ENCODE results near the gene ECHS1.

ECHS1 gene

DNA sequence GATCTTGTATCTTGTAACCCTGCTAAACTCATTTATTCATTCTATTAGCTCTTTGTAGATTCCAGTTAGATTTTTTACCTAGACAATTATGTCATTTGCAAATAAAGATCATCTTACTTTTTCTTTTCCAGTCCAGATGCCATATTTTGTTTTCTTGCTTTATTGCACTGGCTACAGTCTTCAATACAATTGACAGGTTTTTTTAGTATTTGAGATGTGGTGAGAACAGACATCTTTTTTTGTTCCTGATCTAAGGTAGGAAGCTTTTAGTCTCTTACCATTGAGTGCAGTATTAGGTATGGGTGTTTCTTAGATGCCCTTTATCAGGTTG, 39.2 kb upstream of the ECHS1 start:
- peaks cover 4 to 6% of the 10 kb centered on the region in 2 donors for H3K9me3 ChIP-seq (ENCODE audit: control insufficient read depth in 2 of 2, low read length in 2 of 2)
- peaks cover 13 to 16% of the 10 kb centered on the region in 2 donors for H3K36me3 ChIP-seq (ENCODE audit: control insufficient read depth in 2 of 2, insufficient read depth in 2 of 2, low read length in 2 of 2)
- H3K27ac ChIP-seq (ENCODE audit: low read length), result no peak overlapping the region
- no peak overlapping the region for H3K4me3 ChIP-seq (ENCODE audit: low read length in 2 of 2)
- no peak overlapping the region for H3K9ac ChIP-seq (ENCODE audit: low read length in 2 of 2)
- no peaks in the 10 kb centered on the region for H3K4me1 ChIP-seq (ENCODE audit: control insufficient read depth, insufficient read depth, low read length)
- H3K27me3 ChIP-seq (ENCODE audit: control insufficient read depth in 1 of 2, insufficient read depth in 2 of 2, low read length in 2 of 2), result no peaks in the 10 kb centered on the region

DNA sequence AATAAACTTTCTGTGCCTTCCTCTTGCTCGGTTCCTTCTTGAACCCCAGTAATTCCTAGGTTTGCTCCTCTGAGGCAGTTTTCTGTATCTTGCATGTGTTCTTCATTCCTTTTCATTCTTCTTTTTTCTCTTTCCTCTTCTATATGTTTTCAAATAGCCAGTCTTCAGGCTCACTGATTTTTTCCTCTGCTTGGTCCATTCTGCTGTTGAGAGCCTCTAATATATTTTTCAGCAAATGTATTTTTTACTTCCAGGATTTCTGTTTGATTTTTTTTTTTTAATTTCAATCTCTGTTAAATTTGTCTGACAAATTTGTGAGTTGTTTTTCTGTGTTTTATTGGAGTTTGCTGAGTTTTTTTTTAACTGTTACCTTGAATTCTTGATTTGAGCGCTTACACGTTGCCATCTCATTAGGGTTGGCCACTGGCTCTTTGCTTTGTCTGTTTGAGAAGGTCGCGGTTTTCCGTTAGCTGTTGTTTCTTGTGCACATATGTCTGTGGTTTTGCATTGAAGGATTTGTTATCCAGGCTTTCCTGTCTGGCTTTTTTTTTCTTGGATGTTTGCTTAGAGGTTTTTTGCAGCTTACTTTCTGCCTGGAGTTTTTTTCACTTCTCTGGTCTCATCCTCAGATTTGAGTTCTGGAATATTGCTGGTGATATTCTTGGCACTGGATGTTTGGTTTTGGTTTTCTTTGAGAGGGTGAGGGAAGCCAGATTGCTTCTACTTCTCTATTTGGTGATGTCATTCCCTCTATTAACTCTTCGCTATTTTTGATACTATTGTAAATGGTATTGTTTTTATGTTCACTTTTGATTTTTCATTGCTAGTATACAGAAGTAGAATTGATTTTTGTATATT, 38.6 kb upstream of the ECHS1 start:
- Histone ChIP-seq H3K36me3 (ENCODE audit: control insufficient read depth in 2 of 2, insufficient read depth in 2 of 2, low read length in 2 of 2) (peaks cover 13 to 16% of the 10 kb centered on the region in 2 donors), H3K27me3 (ENCODE audit: control insufficient read depth in 1 of 2, insufficient read depth in 2 of 2, low read length in 2 of 2) (no peaks in the 10 kb centered on the region), H3K9ac (ENCODE audit: low read length in 2 of 2) (no peak overlapping the region), H3K27ac (ENCODE audit: low read length) (no peak overlapping the region), H3K4me3 (ENCODE audit: low read length in 2 of 2) (no peak overlapping the region), H3K4me1 (ENCODE audit: control insufficient read depth, insufficient read depth, low read length) (no peaks in the 10 kb centered on the region), H3K9me3 (ENCODE audit: control insufficient read depth in 2 of 2, low read length in 2 of 2) (peaks cover 4 to 6% of the 10 kb centered on the region in 2 donors)

DNA sequence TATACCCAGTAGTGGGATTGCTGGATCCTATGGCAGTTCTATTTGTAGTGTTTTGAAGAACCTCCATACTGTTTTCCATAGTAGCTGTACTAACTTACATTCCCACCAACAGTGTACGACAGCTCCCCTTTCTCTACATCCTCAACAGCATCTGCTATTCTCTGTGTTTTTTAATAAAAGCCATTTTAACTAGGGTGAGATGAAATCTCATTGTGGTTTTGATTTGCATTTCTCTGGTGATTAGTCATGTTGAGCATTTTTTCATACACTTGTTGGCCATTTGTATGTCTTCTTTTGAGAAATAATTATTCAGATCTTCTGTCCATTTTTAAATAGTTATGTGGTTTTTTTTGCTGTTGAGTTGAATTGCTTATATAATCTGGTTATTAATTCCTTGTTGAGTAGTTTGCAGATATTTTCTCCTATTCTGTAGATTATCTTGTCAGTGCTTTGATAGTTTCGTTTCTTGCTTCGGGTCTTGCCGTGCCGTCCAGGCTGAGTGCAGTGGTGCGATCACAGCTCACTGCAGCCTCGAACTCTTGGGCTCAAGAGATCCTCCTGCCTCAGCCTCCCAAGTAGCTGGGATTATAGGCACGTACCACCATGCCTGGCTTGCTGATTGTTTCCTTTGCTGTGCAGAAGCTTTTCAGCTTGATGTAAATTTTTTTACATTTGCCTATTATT, 32.8 kb upstream of the ECHS1 start:
- no peak overlapping the region for H3K27ac ChIP-seq (ENCODE audit: low read length)
- no peaks in the 10 kb centered on the region for H3K4me1 ChIP-seq (ENCODE audit: control insufficient read depth, insufficient read depth, low read length)
- H3K9me3 ChIP-seq (ENCODE audit: control insufficient read depth in 2 of 2, low read length in 2 of 2), result no peaks in the 10 kb centered on the region
- peaks cover 29 to 35% of the 10 kb centered on the region in 2 donors for H3K36me3 ChIP-seq (ENCODE audit: control insufficient read depth in 2 of 2, insufficient read depth in 2 of 2, low read length in 2 of 2)
- H3K9ac ChIP-seq (ENCODE audit: low read length in 2 of 2), result no peak overlapping the region
- no peaks in the 10 kb centered on the region for H3K27me3 ChIP-seq (ENCODE audit: control insufficient read depth in 1 of 2, insufficient read depth in 2 of 2, low read length in 2 of 2)
- H3K4me3 ChIP-seq (ENCODE audit: low read length in 2 of 2), result no peak overlapping the region

DNA sequence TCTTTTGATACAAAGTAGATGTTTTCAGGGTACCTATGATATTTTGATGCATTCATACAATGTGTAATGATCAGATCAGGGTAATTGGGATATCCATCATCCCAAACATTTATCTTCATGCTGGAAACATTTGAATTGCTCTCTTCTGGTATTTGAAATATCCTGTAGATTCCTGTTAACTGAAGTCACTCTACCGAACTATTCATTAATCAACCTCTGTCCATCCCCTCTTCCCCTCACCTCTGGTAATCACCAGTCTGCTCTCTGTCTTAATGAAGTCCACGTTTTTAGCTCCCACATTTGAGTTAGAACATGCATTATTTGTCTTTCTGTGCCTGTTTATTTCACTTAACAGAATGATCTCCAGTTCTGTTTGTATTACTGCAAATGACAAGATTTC, 32.1 kb upstream of the ECHS1 start:
- H3K36me3 ChIP-seq (ENCODE audit: control insufficient read depth in 2 of 2, insufficient read depth in 2 of 2, low read length in 2 of 2), result peaks cover 28 to 35% of the 10 kb centered on the region in 2 donors
- no peak overlapping the region for H3K27ac ChIP-seq (ENCODE audit: low read length)
- no peaks in the 10 kb centered on the region for H3K9me3 ChIP-seq (ENCODE audit: control insufficient read depth in 2 of 2, low read length in 2 of 2)
- H3K9ac ChIP-seq (ENCODE audit: low read length in 2 of 2), result no peak overlapping the region
- H3K27me3 ChIP-seq (ENCODE audit: control insufficient read depth in 1 of 2, insufficient read depth in 2 of 2, low read length in 2 of 2), result no peaks in the 10 kb centered on the region
- H3K4me1 ChIP-seq (ENCODE audit: control insufficient read depth, insufficient read depth, low read length), result no peaks in the 10 kb centered on the region
- H3K4me3 ChIP-seq (ENCODE audit: low read length in 2 of 2), result no peak overlapping the region

DNA sequence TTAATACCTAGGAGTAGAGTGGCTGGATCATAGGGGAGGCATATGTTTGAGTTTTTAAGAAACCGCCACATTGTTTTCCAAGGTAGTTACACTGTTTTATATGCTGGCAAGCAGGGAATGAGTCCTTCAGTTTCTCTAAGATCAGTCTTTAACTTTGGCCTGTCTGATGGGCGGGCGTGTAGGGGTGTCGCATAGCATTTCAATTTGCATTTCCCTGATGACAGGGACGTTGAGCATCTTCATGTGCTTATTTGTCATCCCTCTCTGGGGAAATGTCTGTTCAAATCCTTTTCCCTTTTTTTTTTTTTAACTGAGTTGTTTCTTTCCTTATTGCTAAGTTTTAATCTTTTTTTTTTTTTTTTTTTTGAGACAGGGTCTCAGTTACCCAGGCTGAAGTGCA, 30.6 kb upstream of the ECHS1 start:
- no peaks in the 10 kb centered on the region for H3K27me3 ChIP-seq (ENCODE audit: control insufficient read depth in 1 of 2, insufficient read depth in 2 of 2, low read length in 2 of 2)
- H3K9me3 ChIP-seq (ENCODE audit: control insufficient read depth in 2 of 2, low read length in 2 of 2), result no peaks in the 10 kb centered on the region
- no peaks in the 10 kb centered on the region for H3K4me1 ChIP-seq (ENCODE audit: control insufficient read depth, insufficient read depth, low read length)
- H3K27ac ChIP-seq (ENCODE audit: low read length), result no peak overlapping the region
- peaks cover 33 to 38% of the 10 kb centered on the region in 2 donors for H3K36me3 ChIP-seq (ENCODE audit: control insufficient read depth in 2 of 2, insufficient read depth in 2 of 2, low read length in 2 of 2)
- no peak overlapping the region for H3K9ac ChIP-seq (ENCODE audit: low read length in 2 of 2)
- no peak overlapping the region for H3K4me3 ChIP-seq (ENCODE audit: low read length in 2 of 2)

DNA sequence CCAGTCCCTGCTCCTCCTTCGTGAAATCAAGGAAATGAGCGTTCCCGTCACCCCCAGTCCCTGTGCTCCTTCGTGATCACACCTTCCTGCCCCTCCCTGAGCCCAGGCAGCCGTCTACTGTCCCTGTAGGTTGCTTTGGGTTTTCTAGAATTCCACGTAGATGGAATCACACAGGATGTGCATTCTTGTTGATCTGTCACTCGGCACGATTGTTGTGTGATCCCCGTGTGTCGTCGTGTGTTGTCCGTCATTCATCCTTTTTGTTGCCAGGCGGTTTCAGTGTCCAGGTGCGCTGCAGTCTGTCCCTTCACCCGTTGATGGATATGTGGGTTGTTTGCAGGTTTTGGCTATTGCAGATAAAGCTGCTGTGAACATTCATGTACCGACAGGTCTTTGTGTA, 30.2 kb upstream of the ECHS1 start:
- Histone ChIP-seq H3K9ac (ENCODE audit: low read length in 2 of 2) (no peak overlapping the region), H3K27me3 (ENCODE audit: control insufficient read depth in 1 of 2, insufficient read depth in 2 of 2, low read length in 2 of 2) (no peaks in the 10 kb centered on the region), H3K36me3 (ENCODE audit: control insufficient read depth in 2 of 2, insufficient read depth in 2 of 2, low read length in 2 of 2) (peaks cover 35 to 42% of the 10 kb centered on the region in 2 donors), H3K9me3 (ENCODE audit: control insufficient read depth in 2 of 2, low read length in 2 of 2) (no peaks in the 10 kb centered on the region), H3K27ac (ENCODE audit: low read length) (no peak overlapping the region), H3K4me3 (ENCODE audit: low read length in 2 of 2) (no peak overlapping the region), H3K4me1 (ENCODE audit: control insufficient read depth, insufficient read depth, low read length) (no peaks in the 10 kb centered on the region)

DNA sequence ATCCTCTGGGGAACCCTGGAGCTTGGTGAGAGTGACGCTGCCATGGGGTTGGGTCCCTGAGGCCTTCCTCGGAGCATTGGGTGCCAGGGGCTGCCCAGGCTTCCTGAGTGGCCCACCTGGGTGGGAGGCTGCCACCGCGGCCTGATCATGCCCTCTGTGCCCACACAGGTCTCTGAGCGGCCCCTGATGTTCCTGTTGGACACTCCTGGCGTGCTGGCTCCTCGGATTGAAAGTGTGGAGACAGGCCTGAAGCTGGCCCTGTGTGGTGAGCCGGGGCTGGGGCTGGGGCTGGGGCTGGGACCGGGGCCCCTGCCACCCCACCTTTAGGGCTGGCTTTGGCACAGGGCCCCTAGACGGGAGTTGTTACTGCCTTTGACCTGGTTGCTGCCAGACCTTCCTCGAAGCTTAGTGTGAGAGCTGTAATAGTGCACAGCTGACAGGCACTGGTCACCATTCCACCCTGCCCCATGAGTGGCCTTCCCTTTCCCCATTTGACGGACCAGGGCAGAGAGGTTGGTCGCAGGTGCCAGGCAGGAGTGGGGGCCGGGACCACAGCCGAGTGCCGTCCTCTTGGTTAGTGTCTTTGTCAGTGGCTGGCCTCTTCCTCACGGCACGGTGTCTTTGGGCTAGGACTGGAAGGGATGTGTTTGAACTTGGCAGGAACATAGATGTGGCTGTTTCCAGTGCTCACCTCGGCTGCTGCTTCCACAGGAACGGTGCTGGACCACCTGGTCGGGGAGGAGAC, 29.0 kb upstream of the ECHS1 start:
- H3K36me3 ChIP-seq (ENCODE audit: control insufficient read depth in 2 of 2, insufficient read depth in 2 of 2, low read length in 2 of 2), result peaks cover 30 to 48% of the 10 kb centered on the region in 2 donors
- H3K4me1 ChIP-seq (ENCODE audit: control insufficient read depth, insufficient read depth, low read length), result no peaks in the 10 kb centered on the region
- no peaks in the 10 kb centered on the region for H3K27me3 ChIP-seq (ENCODE audit: control insufficient read depth in 1 of 2, insufficient read depth in 2 of 2, low read length in 2 of 2)
- H3K9ac ChIP-seq (ENCODE audit: low read length in 2 of 2), result no peak overlapping the region
- H3K9me3 ChIP-seq (ENCODE audit: control insufficient read depth in 2 of 2, low read length in 2 of 2), result no peaks in the 10 kb centered on the region
- H3K4me3 ChIP-seq (ENCODE audit: low read length in 2 of 2), result no peak overlapping the region
- H3K27ac ChIP-seq (ENCODE audit: low read length), result no peak overlapping the region

DNA sequence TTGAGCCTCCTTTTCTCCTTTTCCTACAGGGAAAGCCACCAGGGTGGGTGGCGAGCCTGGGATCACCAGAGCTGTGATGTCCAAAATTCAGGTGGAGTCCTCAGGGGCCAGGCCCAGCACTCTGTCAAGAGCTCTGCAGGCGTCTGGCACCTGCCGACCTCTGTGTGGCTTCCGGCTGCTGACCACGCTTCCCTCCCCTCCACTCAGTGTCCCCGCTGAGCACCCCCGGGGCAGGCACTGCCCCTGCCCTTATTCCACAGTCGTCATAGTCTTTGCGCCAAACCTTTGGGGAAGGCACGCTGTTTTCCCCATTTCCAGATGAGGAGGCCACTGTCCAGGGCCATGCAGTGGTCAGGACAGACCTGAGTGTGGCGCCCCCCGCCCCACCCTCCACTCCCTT, 28.3 kb upstream of the ECHS1 start:
- Histone ChIP-seq H3K4me1 (ENCODE audit: control insufficient read depth, insufficient read depth, low read length) (no peaks in the 10 kb centered on the region), H3K27ac (ENCODE audit: low read length) (no peak overlapping the region), H3K4me3 (ENCODE audit: low read length in 2 of 2) (no peak overlapping the region), H3K9ac (ENCODE audit: low read length in 2 of 2) (no peak overlapping the region), H3K9me3 (ENCODE audit: control insufficient read depth in 2 of 2, low read length in 2 of 2) (no peaks in the 10 kb centered on the region), H3K27me3 (ENCODE audit: control insufficient read depth in 1 of 2, insufficient read depth in 2 of 2, low read length in 2 of 2) (no peaks in the 10 kb centered on the region), H3K36me3 (ENCODE audit: control insufficient read depth in 2 of 2, insufficient read depth in 2 of 2, low read length in 2 of 2) (peaks cover 30 to 50% of the 10 kb centered on the region in 2 donors)

DNA sequence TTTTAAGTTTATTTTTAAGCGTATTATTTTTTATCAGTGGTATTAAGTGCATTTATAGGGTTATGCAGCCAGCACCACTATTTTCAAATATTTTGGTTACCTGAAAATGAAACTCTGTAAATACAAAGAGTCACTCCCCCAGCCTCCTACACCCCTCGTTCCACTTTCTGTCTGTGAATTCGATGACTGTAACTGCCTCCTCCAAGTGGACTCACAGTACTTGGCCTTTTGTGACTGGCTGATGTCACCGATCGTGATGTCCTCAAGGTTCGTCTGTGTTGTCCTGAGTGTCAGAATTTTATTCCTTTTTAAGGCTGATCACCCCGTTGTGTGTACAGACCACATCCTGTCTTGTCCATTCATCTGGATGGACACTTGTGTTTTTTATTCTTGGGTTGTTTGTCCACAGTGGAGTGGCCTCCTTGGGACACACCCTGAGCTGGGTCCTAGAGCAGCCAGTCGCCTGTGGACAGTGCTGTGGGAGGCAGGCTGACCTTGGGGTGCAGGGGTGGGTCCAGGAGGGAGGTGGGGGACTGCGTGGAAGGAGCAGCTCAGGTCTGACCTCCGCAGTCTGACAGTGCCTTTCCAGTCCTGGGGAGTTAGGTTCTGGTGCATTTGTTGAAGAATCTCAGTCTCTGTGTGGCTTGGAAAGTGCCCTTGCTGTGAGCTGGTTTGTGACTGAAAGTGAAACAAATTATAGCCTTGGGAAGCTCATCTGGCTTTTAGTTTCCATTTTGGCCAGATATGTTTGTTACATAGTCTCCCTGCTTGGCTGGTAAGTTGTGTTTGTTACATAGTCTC, 27.7 kb upstream of the ECHS1 start:
- peaks cover 29 to 55% of the 10 kb centered on the region in 2 donors for H3K36me3 ChIP-seq (ENCODE audit: control insufficient read depth in 2 of 2, insufficient read depth in 2 of 2, low read length in 2 of 2)
- no peak overlapping the region for H3K9ac ChIP-seq (ENCODE audit: low read length in 2 of 2)
- no peaks in the 10 kb centered on the region for H3K9me3 ChIP-seq (ENCODE audit: control insufficient read depth in 2 of 2, low read length in 2 of 2)
- no peaks in the 10 kb centered on the region for H3K4me1 ChIP-seq (ENCODE audit: control insufficient read depth, insufficient read depth, low read length)
- H3K27ac ChIP-seq (ENCODE audit: low read length), result no peak overlapping the region
- no peak overlapping the region for H3K4me3 ChIP-seq (ENCODE audit: low read length in 2 of 2)
- no peaks in the 10 kb centered on the region for H3K27me3 ChIP-seq (ENCODE audit: control insufficient read depth in 1 of 2, insufficient read depth in 2 of 2, low read length in 2 of 2)

DNA sequence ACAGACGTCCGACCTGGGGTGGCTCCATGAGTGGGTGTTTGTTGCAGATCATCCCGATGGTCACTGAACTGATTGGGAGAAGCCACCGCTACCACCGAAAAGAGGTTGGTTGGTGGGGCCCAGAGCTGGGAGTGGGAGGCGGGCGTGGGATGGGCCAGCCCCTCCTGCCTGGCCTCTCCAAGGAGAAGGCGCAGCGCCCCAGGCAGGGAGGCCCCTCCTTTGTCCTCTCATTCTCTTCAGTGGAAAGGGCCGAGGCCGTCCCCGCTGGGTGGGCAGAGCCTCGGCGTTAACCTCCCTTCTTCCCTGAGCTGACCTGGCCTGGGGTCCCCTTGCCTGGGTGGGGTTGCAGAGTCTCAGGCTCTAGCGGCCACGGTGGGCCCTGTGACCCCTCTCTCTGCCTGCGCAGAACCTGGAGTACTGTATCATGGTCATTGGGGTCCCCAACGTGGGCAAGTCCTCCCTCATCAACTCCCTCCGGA, 26.0 kb upstream of the ECHS1 start:
- H3K27me3 ChIP-seq (ENCODE audit: control insufficient read depth in 1 of 2, insufficient read depth in 2 of 2, low read length in 2 of 2), result no peaks in the 10 kb centered on the region
- H3K9ac ChIP-seq (ENCODE audit: low read length in 2 of 2), result no peak overlapping the region
- H3K27ac ChIP-seq (ENCODE audit: low read length), result no peak overlapping the region
- H3K9me3 ChIP-seq (ENCODE audit: control insufficient read depth in 2 of 2, low read length in 2 of 2), result no peaks in the 10 kb centered on the region
- peaks cover 11% of the 10 kb centered on the region for H3K4me1 ChIP-seq (ENCODE audit: control insufficient read depth, insufficient read depth, low read length)
- H3K36me3 ChIP-seq (ENCODE audit: control insufficient read depth in 2 of 2, insufficient read depth in 2 of 2, low read length in 2 of 2), result peaks cover 28 to 49% of the 10 kb centered on the region in 2 donors
- H3K4me3 ChIP-seq (ENCODE audit: low read length in 2 of 2), result no peak overlapping the region

Data from stomach smooth muscle (tissue), 2 donors.